ENCODE measurements around the gene CMKLR1.

DNA sequence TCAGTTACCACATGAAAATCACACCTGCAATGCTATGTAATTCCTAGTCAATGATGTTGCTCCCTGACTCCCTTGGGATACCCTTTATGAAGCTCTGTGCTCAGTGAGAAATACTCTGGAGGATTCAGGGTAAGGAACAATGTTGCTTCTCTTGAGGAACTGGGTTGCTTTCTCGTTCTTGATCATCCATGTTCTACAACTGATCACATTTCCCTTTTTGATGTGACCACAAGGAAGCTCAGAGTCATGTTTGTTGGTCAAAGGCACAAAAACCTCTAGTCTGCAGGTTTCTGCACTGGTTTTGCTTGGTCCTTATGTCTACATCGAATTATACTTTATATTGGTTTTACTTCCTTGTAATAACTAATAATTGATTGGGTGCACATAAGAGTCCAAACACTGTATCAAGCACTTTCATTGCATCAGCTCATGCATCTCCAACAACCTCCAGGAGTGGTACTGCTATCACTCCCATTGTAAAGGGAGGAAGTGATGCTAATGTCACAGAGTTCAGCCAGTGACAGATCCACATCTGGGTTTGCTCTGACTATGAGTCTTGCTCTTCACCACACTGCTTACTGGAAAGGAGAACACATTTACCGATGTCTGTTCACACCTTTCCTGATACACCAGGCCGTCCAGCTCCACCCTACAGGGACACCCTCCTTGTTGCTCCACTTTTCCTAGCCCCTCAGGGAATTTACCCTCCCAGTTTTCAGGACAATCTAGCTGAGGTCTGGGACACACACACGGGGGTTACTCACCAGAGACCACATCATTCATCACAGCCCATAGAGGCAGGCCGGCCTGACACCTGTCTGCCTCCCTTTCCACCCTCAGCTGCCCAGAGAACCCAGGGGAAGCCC, 41.0 kb downstream of the CMKLR1 start:
- TF ChIP-seq, protein P1, sequence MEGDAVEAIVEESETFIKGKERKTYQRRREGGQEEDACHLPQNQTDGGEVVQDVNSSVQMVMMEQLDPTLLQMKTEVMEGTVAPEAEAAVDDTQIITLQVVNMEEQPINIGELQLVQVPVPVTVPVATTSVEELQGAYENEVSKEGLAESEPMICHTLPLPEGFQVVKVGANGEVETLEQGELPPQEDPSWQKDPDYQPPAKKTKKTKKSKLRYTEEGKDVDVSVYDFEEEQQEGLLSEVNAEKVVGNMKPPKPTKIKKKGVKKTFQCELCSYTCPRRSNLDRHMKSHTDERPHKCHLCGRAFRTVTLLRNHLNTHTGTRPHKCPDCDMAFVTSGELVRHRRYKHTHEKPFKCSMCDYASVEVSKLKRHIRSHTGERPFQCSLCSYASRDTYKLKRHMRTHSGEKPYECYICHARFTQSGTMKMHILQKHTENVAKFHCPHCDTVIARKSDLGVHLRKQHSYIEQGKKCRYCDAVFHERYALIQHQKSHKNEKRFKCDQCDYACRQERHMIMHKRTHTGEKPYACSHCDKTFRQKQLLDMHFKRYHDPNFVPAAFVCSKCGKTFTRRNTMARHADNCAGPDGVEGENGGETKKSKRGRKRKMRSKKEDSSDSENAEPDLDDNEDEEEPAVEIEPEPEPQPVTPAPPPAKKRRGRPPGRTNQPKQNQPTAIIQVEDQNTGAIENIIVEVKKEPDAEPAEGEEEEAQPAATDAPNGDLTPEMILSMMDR (IDR thresholded peaks at IDR 0.05; ENCODE audit: low read length), result no peak
- TF ChIP-seq EZH2phosphoT487 (IDR thresholded peaks at IDR 0.05; ENCODE audit: low read length), result no peak

All from MM.1S (cell line).